ENCODE results near the gene NT5DC3.

DNA sequence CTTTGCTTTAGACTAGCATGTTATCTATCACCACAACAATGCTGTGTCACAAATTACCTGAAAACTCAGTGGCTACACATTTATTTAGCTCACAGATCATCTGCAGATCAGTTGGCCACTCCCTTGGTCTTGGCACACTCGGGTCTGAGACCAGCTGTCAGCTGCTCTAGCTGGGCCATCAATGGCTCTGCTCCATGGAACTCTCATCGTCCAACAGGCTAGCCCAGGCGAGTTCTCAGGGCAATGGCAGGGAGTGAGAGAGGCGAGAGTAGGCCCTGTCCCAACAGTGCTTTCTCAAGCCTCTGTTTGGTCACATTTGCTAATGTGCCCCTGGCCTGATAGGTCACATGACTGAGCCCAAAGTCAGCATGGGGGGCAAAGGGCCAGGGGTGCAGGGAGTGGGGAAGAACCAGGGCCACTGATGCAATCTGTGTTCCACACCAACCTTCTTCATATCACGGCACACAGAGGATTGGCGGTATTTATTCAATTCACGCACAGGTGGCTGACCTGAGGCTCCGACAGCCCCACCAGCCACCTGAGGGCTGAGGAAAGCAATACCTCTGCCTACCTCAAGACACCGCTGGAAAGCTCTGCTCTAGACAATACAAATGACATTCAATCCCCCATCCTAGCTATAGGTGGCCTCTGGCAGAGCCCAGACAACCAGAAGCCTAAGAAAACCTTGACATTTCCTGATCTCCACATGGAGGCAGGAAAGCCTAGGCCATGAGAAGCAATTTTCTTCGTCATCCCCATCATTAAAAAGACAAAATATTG lies 82.5 kb downstream of the NT5DC3 start:
- TF ChIP-seq CTCF (conservative IDR thresholded peaks at IDR 0.05 in 1 of 2, IDR thresholded peaks at IDR 0.05 in 1 of 2; ENCODE audit: extremely low read depth in 1 of 2, insufficient read depth in 1 of 2, low read depth in 1 of 2, low read length in 2 of 2) (no peak), EZH2 (IDR thresholded peaks at IDR 0.05; ENCODE audit: borderline replicate concordance, low read length) (no peak)

Data from mammary epithelial cell (primary cell).